ENCODE results near the gene ALG6.

Gene ALG6

DNA sequence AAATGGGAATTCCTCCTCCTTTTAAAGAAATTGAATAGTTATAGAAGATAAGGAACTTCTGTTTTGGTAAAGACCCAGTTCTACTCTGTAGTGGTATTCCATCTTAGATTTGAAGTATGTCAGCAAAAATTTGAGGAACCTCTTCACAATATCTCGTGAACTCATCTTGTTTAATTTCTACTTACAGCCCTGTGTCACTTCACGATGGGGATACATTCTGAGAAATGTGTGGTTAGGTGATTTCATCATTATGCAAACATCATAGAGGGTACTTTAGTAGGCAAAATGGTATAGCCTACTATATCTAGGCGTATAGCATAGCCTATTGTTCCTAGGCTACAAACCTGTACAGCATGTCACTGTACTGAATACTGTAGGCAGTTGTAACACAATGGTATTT lies 36.0 kb downstream of the ALG6 start:
- H4K8ac ChIP-seq (ENCODE audit: low read length) = no peak overlapping the region
- H3K14ac ChIP-seq (ENCODE audit: low read length in 2 of 2) = no peak overlapping the region
- no peak overlapping the region for H2BK12ac ChIP-seq (ENCODE audit: low read length in 2 of 2)
- no peak overlapping the region for H3K4me2 ChIP-seq (ENCODE audit: low read length, poor library complexity, severe bottlenecking)
- no peak overlapping the region for H3K27ac ChIP-seq (ENCODE audit: low read length, poor library complexity, severe bottlenecking)
- no peaks in the 10 kb centered on the region for H3K4me1 ChIP-seq (ENCODE audit: control insufficient read depth, insufficient read depth, low read depth, low read length)
- H4K91ac ChIP-seq (ENCODE audit: low read length) = no peak overlapping the region
- no peaks in the 10 kb centered on the region for H3K79me1 ChIP-seq (replicated peaks; ENCODE audit: low read length, poor library complexity, severe bottlenecking)
- no peak overlapping the region for H2AK5ac ChIP-seq (ENCODE audit: low read length, severe bottlenecking)
- H2BK120ac ChIP-seq (ENCODE audit: low read depth, low read length) = no peak overlapping the region
- no peak overlapping the region for H2BK15ac ChIP-seq (ENCODE audit: low read depth, poor library complexity, severe bottlenecking)
- 100% methylated on average over 1 of the region's 3 CpGs for WGBS
- H2AFZ ChIP-seq (ENCODE audit: low read depth, low read length) = no peak overlapping the region
- no peak overlapping the region for H3K23ac ChIP-seq (ENCODE audit: low read length in 2 of 2)
- no peak overlapping the region for H3K4ac ChIP-seq (ENCODE audit: low read depth in 1 of 2, low read length in 2 of 2)
- no peak overlapping the region for H2BK5ac ChIP-seq (ENCODE audit: low read depth, low read length, poor library complexity, severe bottlenecking)
- H3K27me3 ChIP-seq (ENCODE audit: control insufficient read depth in 1 of 2, insufficient read depth in 1 of 2, low read length in 2 of 2) = no peaks in the 10 kb centered on the region
- no peak overlapping the region for H3K4me3 ChIP-seq (ENCODE audit: insufficient read depth in 1 of 2, low read depth in 1 of 2, low read length in 2 of 2)
- H3K9ac ChIP-seq (ENCODE audit: low read length) = no peak overlapping the region
- no peak overlapping the region for H3K18ac ChIP-seq (ENCODE audit: low read depth in 1 of 2, low read length in 2 of 2)
- peaks cover 5% of the 10 kb centered on the region for H3K9me3 ChIP-seq (ENCODE audit: control insufficient read depth, low read length)
- peaks cover 0 to 27% of the 10 kb centered on the region in 2 experiments for H3K36me3 ChIP-seq (ENCODE audit: control insufficient read depth in 1 of 2, insufficient read depth in 2 of 2, low read depth in 1 of 2, low read length in 2 of 2)
- no peak for DNase-seq

- Histone ChIP-seq H3K4me1 (ENCODE audit: control insufficient read depth, insufficient read depth, low read depth, low read length) (no peaks in the 10 kb centered on the region), H3K36me3 (ENCODE audit: control insufficient read depth in 1 of 2, insufficient read depth in 2 of 2, low read depth in 1 of 2, low read length in 2 of 2) (peaks cover 0 to 19% of the 10 kb centered on the region in 2 experiments), H3K27me3 (ENCODE audit: control insufficient read depth in 1 of 2, insufficient read depth in 1 of 2, low read length in 2 of 2) (no peaks in the 10 kb centered on the region), H2BK15ac (ENCODE audit: low read depth, poor library complexity, severe bottlenecking) (no peak overlapping the region), H3K79me1 (replicated peaks; ENCODE audit: low read length, poor library complexity, severe bottlenecking) (no peaks in the 10 kb centered on the region), H3K23ac (ENCODE audit: low read length in 2 of 2) (no peak overlapping the region), H3K14ac (ENCODE audit: low read length in 2 of 2) (no peak overlapping the region), H3K4ac (ENCODE audit: low read depth in 1 of 2, low read length in 2 of 2) (no peak overlapping the region), H2AK5ac (ENCODE audit: low read length, severe bottlenecking) (no peak overlapping the region), H3K27ac (ENCODE audit: low read length, poor library complexity, severe bottlenecking) (no peak overlapping the region), H4K91ac (ENCODE audit: low read length) (no peak overlapping the region), H2BK120ac (ENCODE audit: low read depth, low read length) (no peak overlapping the region), H2BK5ac (ENCODE audit: low read depth, low read length, poor library complexity, severe bottlenecking) (no peak overlapping the region), H3K9ac (ENCODE audit: low read length) (no peak overlapping the region), H3K4me2 (ENCODE audit: low read length, poor library complexity, severe bottlenecking) (no peak overlapping the region), H2AFZ (ENCODE audit: low read depth, low read length) (no peak overlapping the region), H3K4me3 (ENCODE audit: insufficient read depth in 1 of 2, low read depth in 1 of 2, low read length in 2 of 2) (no peak overlapping the region), H2BK12ac (ENCODE audit: low read length in 2 of 2) (no peak overlapping the region), H4K8ac (ENCODE audit: low read length) (no peak overlapping the region), H3K9me3 (ENCODE audit: control insufficient read depth, low read length) (no peaks in the 10 kb centered on the region), H3K18ac (ENCODE audit: low read depth in 1 of 2, low read length in 2 of 2) (no peak overlapping the region)
- no peak for DNase-seq
Measured at GRCh38 chr1:63405021-63405420, 37.6 kb downstream of the ALG6 start.

DNA sequence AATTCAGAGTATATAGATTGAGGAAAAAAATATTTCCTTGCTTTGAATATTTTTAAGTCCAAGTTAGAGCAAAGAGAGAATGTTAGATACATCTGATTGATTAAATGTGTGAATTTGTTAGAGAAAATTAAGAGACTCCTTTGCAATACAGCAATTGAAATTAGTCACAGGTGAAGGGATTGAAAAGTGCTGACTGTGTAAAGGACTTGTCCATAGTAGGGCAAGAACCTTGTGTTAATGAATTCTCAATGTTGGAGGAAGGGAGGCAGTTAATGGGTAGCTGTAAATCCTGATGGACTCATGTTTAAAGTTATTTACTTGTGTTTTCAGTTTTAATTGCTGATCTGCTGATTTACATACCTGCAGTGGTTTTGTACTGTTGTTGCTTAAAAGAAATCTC lies 38.6 kb downstream of the ALG6 start:
- H3K27me3 ChIP-seq (ENCODE audit: control insufficient read depth in 1 of 2, insufficient read depth in 1 of 2, low read length in 2 of 2) = no peaks in the 10 kb centered on the region
- no peak overlapping the region for H3K18ac ChIP-seq (ENCODE audit: low read depth in 1 of 2, low read length in 2 of 2)
- H4K91ac ChIP-seq (ENCODE audit: low read length) = no peak overlapping the region
- no peak overlapping the region for H4K8ac ChIP-seq (ENCODE audit: low read length)
- no peak overlapping the region for H3K27ac ChIP-seq (ENCODE audit: low read length, poor library complexity, severe bottlenecking)
- no peak overlapping the region for H2BK5ac ChIP-seq (ENCODE audit: low read depth, low read length, poor library complexity, severe bottlenecking)
- H3K4me3 ChIP-seq (ENCODE audit: insufficient read depth in 1 of 2, low read depth in 1 of 2, low read length in 2 of 2) = no peak overlapping the region
- H3K23ac ChIP-seq (ENCODE audit: low read length in 2 of 2) = no peak overlapping the region
- H2BK12ac ChIP-seq (ENCODE audit: low read length in 2 of 2) = no peak overlapping the region
- H2BK120ac ChIP-seq (ENCODE audit: low read depth, low read length) = no peak overlapping the region
- no peaks in the 10 kb centered on the region for H3K4me1 ChIP-seq (ENCODE audit: control insufficient read depth, insufficient read depth, low read depth, low read length)
- H2AFZ ChIP-seq (ENCODE audit: low read depth, low read length) = no peak overlapping the region
- peaks cover 0 to 19% of the 10 kb centered on the region in 2 experiments for H3K36me3 ChIP-seq (ENCODE audit: control insufficient read depth in 1 of 2, insufficient read depth in 2 of 2, low read depth in 1 of 2, low read length in 2 of 2)
- no peak overlapping the region for H2BK15ac ChIP-seq (ENCODE audit: low read depth, poor library complexity, severe bottlenecking)
- no peaks in the 10 kb centered on the region for H3K79me1 ChIP-seq (replicated peaks; ENCODE audit: low read length, poor library complexity, severe bottlenecking)
- no peaks in the 10 kb centered on the region for H3K9me3 ChIP-seq (ENCODE audit: control insufficient read depth, low read length)
- H3K4ac ChIP-seq (ENCODE audit: low read depth in 1 of 2, low read length in 2 of 2) = no peak overlapping the region
- no peak overlapping the region for H3K14ac ChIP-seq (ENCODE audit: low read length in 2 of 2)
- H3K9ac ChIP-seq (ENCODE audit: low read length) = no peak overlapping the region
- no peak overlapping the region for H2AK5ac ChIP-seq (ENCODE audit: low read length, severe bottlenecking)
- H3K4me2 ChIP-seq (ENCODE audit: low read length, poor library complexity, severe bottlenecking) = no peak overlapping the region
- no peak for DNase-seq

GRCh38 chr1:63407002-63407401 lies 39.6 kb downstream of the ALG6 start:
- H3K4me3 ChIP-seq (ENCODE audit: insufficient read depth in 1 of 2, low read depth in 1 of 2, low read length in 2 of 2) = no peak overlapping the region
- no peak overlapping the region for H3K18ac ChIP-seq (ENCODE audit: low read depth in 1 of 2, low read length in 2 of 2)
- no peak overlapping the region for H2AFZ ChIP-seq (ENCODE audit: low read depth, low read length)
- no peak overlapping the region for H4K91ac ChIP-seq (ENCODE audit: low read length)
- no peaks in the 10 kb centered on the region for H3K4me1 ChIP-seq (ENCODE audit: control insufficient read depth, insufficient read depth, low read depth, low read length)
- H3K27ac ChIP-seq (ENCODE audit: low read length, poor library complexity, severe bottlenecking) = no peak overlapping the region
- H2BK120ac ChIP-seq (ENCODE audit: low read depth, low read length) = no peak overlapping the region
- no peak overlapping the region for H2BK12ac ChIP-seq (ENCODE audit: low read length in 2 of 2)
- H3K4ac ChIP-seq (ENCODE audit: low read depth in 1 of 2, low read length in 2 of 2) = no peak overlapping the region
- H3K14ac ChIP-seq (ENCODE audit: low read length in 2 of 2) = no peak overlapping the region
- no peak overlapping the region for H3K4me2 ChIP-seq (ENCODE audit: low read length, poor library complexity, severe bottlenecking)
- H3K9me3 ChIP-seq (ENCODE audit: control insufficient read depth, low read length) = no peaks in the 10 kb centered on the region
- no peak overlapping the region for H2BK15ac ChIP-seq (ENCODE audit: low read depth, poor library complexity, severe bottlenecking)
- peaks cover 0 to 19% of the 10 kb centered on the region in 2 experiments for H3K36me3 ChIP-seq (ENCODE audit: control insufficient read depth in 1 of 2, insufficient read depth in 2 of 2, low read depth in 1 of 2, low read length in 2 of 2)
- H3K23ac ChIP-seq (ENCODE audit: low read length in 2 of 2) = no peak overlapping the region
- DNase-seq = peak; percentile 33
- no peaks in the 10 kb centered on the region for H3K27me3 ChIP-seq (ENCODE audit: control insufficient read depth in 1 of 2, insufficient read depth in 1 of 2, low read length in 2 of 2)
- H4K8ac ChIP-seq (ENCODE audit: low read length) = no peak overlapping the region
- no peak overlapping the region for H3K9ac ChIP-seq (ENCODE audit: low read length)
- H2BK5ac ChIP-seq (ENCODE audit: low read depth, low read length, poor library complexity, severe bottlenecking) = no peak overlapping the region
- H3K79me1 ChIP-seq (replicated peaks; ENCODE audit: low read length, poor library complexity, severe bottlenecking) = no peaks in the 10 kb centered on the region
- no peak overlapping the region for H2AK5ac ChIP-seq (ENCODE audit: low read length, severe bottlenecking)

All from mesenchymal stem cell (in vitro differentiated cells and primary cell).